AG04449 (cell line): ENCODE measurements around the gene MAG.

Source experiments
- CTCF ChIA-PET: fragments of 350-600 bp; formaldehyde crosslinking; extraction: SDS; loops from one replicate; lab custom pipeline; 2021; ENCODE audit warnings: antibody characterized with exemption; lab: Yijun Ruan, JAX
- POLR2A ChIA-PET: fragments of 400-600, 350-600 bp; formaldehyde crosslinking; extraction: SDS; loops from one replicate; lab custom pipeline; 2020; ENCODE audit warnings: antibody characterized with exemption, inconsistent platforms; lab: Yijun Ruan, JAX
- DNase-seq: peaks from one replicate; pipeline ENCODE4 v3.0.0-alpha.2; 2010; ENCODE audit warnings: low read depth, low spot score
- H3K4me3 ChIP-seq: 2 replicates; pipeline ENCODE4 v1.5.1; 2011; ENCODE audit warnings: low read depth, mild to moderate bottlenecking, control low read depth, low read length
- TF ChIP-seq, protein P1 (sequence below): IDR thresholded peaks from one replicate; pipeline ENCODE4 v1.5.1; 2011; ENCODE audit warnings: mild to moderate bottlenecking, moderate library complexity, low read length, control low read depth, inconsistent platforms; ENCODE audit not compliant: insufficient read depth; ENCODE audit errors: missing control alignments

Gene MAG

DNA sequence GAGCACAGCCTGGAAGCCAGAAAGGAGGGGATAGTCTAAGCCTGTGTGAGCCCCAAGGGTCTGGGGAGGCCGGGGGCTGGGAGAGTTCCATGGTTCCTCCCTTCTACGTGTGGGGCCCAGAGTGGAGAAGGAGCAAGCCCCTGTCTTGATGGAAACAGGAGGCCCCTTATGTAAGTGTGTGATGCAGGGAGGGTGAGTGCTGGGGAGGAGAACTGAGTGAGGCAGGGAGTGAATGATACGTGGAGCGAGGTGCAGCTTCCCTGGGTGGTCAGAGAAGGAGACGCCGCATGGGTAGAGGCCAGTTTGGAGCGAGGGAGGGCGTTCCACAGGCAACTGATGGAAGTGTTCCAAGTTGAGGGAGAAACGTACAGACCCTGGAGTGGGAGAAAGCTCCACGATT lies 16.0 kb downstream of the MAG start:
- TF ChIP-seq, protein P1, sequence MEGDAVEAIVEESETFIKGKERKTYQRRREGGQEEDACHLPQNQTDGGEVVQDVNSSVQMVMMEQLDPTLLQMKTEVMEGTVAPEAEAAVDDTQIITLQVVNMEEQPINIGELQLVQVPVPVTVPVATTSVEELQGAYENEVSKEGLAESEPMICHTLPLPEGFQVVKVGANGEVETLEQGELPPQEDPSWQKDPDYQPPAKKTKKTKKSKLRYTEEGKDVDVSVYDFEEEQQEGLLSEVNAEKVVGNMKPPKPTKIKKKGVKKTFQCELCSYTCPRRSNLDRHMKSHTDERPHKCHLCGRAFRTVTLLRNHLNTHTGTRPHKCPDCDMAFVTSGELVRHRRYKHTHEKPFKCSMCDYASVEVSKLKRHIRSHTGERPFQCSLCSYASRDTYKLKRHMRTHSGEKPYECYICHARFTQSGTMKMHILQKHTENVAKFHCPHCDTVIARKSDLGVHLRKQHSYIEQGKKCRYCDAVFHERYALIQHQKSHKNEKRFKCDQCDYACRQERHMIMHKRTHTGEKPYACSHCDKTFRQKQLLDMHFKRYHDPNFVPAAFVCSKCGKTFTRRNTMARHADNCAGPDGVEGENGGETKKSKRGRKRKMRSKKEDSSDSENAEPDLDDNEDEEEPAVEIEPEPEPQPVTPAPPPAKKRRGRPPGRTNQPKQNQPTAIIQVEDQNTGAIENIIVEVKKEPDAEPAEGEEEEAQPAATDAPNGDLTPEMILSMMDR = no peak
- DNase-seq = no peak
- CTCF ChIA-PET = no interaction called here
- POLR2A ChIA-PET = no interaction called here
- H3K4me3 ChIP-seq = no peak overlapping the region

DNA sequence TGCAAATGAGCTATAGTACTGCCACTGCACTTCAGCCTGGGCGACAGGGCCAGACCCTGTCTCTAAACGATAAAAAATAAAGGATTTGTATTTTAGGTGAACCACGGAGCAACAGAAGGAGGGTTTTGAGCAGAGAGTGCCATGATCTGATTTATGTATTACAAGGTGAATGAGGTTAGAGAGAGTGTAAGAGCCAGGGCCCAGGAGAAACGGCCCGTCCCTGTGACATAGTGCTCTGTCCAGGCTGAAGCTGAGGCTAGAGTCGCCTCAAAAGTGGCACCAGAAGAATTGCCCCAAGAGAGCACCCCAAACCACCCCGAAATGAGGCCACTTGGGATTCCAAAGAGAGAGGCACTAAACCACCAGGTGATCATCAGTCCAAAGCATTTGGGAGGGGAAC lies 16.9 kb downstream of the MAG start:
- H3K4me3 ChIP-seq = no peak overlapping the region
- POLR2A ChIA-PET = no interaction called here
- CTCF ChIA-PET = no interaction called here
- DNase-seq = no peak
- TF ChIP-seq, protein P1 = no peak

DNA sequence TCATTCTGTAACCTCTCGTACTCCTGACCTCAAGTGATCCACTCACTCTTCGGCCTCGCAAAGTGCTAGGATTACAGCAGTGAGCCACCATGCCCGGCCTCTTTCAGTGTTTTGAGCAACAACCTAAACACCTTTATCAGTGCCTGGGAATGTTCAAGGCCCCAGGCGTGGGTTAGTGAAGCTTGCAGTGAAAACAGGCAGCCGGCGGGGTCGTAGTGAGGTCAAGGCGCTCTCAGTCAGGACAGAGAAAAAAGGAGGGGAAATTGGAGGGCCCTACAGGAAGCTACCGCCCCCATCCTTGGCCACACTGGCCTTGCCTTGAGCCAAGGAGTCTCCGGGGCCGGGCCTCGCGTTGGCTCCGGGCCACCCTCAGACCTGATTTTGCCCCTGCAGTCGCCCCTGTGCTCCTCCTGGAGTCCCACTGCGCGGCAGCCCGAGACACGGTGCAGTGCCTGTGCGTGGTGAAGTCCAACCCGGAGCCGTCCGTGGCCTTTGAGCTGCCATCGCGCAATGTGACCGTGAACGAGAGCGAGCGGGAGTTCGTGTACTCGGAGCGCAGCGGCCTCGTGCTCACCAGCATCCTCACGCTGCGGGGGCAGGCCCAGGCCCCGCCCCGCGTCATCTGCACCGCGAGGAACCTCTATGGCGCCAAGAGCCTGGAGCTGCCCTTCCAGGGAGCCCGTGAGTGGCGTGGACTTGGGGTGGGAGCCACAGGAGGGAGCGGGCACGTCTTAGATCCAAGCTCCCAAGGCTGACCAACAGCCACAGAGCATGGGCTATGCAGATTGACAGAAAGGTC lies 17.7 kb downstream of the MAG start:
- no peak overlapping the region for H3K4me3 ChIP-seq
- CTCF ChIA-PET = interaction anchor here (1.5 kb wide), 1 partner anchor 44 kb away, joined by 3 read pairs; no protein-coding TSS in a partner anchor
- no peak for DNase-seq
- POLR2A ChIA-PET = no interaction called here
- TF ChIP-seq, protein P1 = no peak

DNA sequence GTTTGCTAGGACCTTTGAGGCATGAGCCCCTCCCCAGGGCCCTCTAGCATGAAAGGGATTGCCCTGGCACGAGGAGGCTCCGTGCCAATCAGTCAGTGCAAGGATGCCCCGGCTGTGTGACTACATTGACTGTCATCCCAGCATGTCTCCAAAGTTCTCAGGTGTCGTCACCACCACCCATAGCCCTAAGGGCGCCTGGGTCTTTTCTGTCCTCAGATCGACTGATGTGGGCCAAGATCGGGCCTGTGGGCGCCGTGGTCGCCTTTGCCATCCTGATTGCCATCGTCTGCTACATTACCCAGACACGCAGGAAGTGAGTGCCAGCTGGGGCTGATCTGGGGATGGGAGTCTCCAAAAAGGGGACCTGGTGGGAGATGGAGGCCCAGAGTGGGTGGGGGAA lies 18.4 kb downstream of the MAG start:
- ChIA-PET POLR2A (no interaction called here), CTCF (interaction anchor here (1.5 kb wide), 1 partner anchor 43 kb away, joined by 3 read pairs; no protein-coding TSS in a partner anchor)
- no peak for DNase-seq

DNA sequence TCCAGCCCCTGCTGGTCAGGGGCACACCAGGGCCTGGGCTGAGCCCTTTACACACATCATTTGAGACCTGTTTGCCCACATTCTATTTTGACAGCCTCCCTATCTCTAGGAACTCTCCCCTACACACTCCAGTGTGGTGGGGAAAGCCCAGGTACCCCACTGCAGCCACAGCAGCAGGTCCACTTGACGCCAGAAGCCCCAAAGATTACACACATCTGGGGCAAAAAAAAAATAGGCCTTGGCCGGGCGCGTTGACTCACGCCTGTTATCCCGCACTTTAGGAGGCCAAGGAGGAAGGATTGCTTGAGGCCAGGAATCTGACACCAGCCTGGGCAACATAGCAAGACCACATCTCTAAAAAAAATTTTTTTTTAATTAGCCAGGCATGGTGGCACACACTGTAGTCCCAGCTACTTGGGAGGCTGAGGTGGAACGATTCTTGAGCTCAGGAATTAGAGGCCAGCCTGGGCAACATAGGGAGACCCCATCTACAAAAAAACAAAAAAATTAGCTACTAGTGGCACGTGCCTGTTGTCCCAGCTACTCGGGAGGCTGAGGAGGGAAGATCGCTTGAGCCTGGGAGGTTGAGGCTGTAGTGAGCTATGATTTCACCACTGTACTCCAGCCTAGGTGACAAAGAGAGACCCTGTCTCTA lies 19.0 kb downstream of the MAG start:
- ChIA-PET CTCF (interaction anchor here (1.5 kb wide), 1 partner anchor 43 kb away, joined by 3 read pairs; no protein-coding TSS in a partner anchor), POLR2A (no interaction called here)
- H3K4me3 ChIP-seq = no peak overlapping the region
- TF ChIP-seq, protein P1 = no peak
- DNase-seq = no peak

More for the DNA sequence above, 18.4 kb downstream of the MAG start:
- TF ChIP-seq, protein P1 = no peak
- no peak overlapping the region for H3K4me3 ChIP-seq
